Activated CD4-positive, alpha-beta T cell treated with anti-CD3 and anti-CD28 coated beads, Interleukin-2, amount 50 U/mL, for 1 hour (primary cell): ENCODE measurements around the gene KCNG2.

Experiments used
- DNase-seq: peaks from one replicate; pipeline ENCODE4 v3.0.0-alpha.2; 2020

KCNG2 gene

GRCh38 chr18:79912409-79912991 lies 114.8 kb downstream of the KCNG2 start:
- peak; percentile 19 for DNase-seq

- DNase-seq = no peak
Observed at GRCh38 chr18:79912994-79913831, 115.5 kb downstream of the KCNG2 start.

- DNase-seq = no peak
Observed at GRCh38 chr18:79914614-79915160, 116.9 kb downstream of the KCNG2 start.

GRCh38 chr18:79915161-79916127 lies 117.7 kb downstream of the KCNG2 start:
- no peak for DNase-seq

- no peak for DNase-seq
Observed at GRCh38 chr18:79916128-79916494, 118.4 kb downstream of the KCNG2 start.

GRCh38 chr18:79916546-79917168 lies 118.9 kb downstream of the KCNG2 start:
- DNase-seq = no peak

- no peak for DNase-seq
Observed at GRCh38 chr18:79917169-79917852, 119.6 kb downstream of the KCNG2 start.

- no peak for DNase-seq
Observed at GRCh38 chr18:79917853-79918614, 120.3 kb downstream of the KCNG2 start.

- DNase-seq = no peak
Observed at GRCh38 chr18:79918615-79919011, 120.9 kb downstream of the KCNG2 start.

- DNase-seq = no peak
Observed at GRCh38 chr18:79919089-79919488, 121.4 kb downstream of the KCNG2 start.

- no peak for DNase-seq
Observed at GRCh38 chr18:79921984-79922965, 124.5 kb downstream of the KCNG2 start.

- no peak for DNase-seq
Observed at GRCh38 chr18:79922971-79923411, 125.3 kb downstream of the KCNG2 start.

- DNase-seq = no peak
Observed at GRCh38 chr18:79923896-79924585, 126.3 kb downstream of the KCNG2 start.

- DNase-seq = no peak
Observed at GRCh38 chr18:79924814-79925731, 127.3 kb downstream of the KCNG2 start.

GRCh38 chr18:79926306-79926705 lies 128.6 kb downstream of the KCNG2 start:
- DNase-seq = no peak

- no peak for DNase-seq
Observed at GRCh38 chr18:79926715-79927606, 129.2 kb downstream of the KCNG2 start.
